Activated CD4-positive, alpha-beta T cell treated with anti-CD3 and anti-CD28 coated beads, Interleukin-2, amount 10 ng/mL, durations not matched to agents 7 days and 5 days (primary cell): ENCODE data around the gene TMEM203. TPM values are rescaled to one million over a fixed set of nuclear protein-coding genes. Genes with fewer than 3 reads are reported as not detected.

ENCODE experiments used
- CTCF ChIA-PET: fragments of 350-600 bp; sonication (Branson Sonifier 250); formaldehyde crosslinking; loops from one replicate; lab custom pipeline; 2021; ENCODE audit warnings: antibody characterized with exemption; lab: Charles Lee
- POLR2A ChIA-PET: fragments of 350-600 bp; sonication (Branson Sonifier 250); formaldehyde crosslinking; loops from one replicate; lab custom pipeline; 2021; ENCODE audit warnings: antibody characterized with exemption; lab: Charles Lee
- DNase-seq: peaks from one replicate; pipeline ENCODE4 v3.0.0-alpha.2; 2020
- H3K27ac Mint-ChIP-seq: one replicate; pipeline ENCODE4 v1.8.0; 2021; ENCODE audit warnings: mild to moderate bottlenecking, moderate library complexity, mixed read lengths
- H3K27me3 Mint-ChIP-seq: one replicate; pipeline ENCODE4 v1.8.0; 2021; ENCODE audit warnings: mixed read lengths
- H3K36me3 Mint-ChIP-seq: one replicate; pipeline ENCODE4 v1.8.0; 2021; ENCODE audit warnings: low read depth, mixed read lengths
- H3K4me1 Mint-ChIP-seq: one replicate; pipeline ENCODE4 v1.8.0; 2021; ENCODE audit warnings: mixed read lengths
- H3K4me3 Mint-ChIP-seq: one replicate; pipeline ENCODE4 v1.8.0; 2021; ENCODE audit warnings: mild to moderate bottlenecking, moderate library complexity, mixed read lengths
- H3K9me3 Mint-ChIP-seq: one replicate; pipeline ENCODE4 v1.8.0; 2021; ENCODE audit warnings: mixed read lengths
- total RNA-seq, 2 experiments: library from RNA; stranded (reverse); gene quantifications; one replicate each; pipeline ENCODE4 v1.2.3, GENCODE V29; 2021

The TMEM203 gene
- total RNA-seq, 2 experiments from 2014 or later: 28.5 to 34.0 TPM

GRCh38 chr9:137172901-137173795 lies 32.3 kb downstream of the TMEM203 start:
- Mint-ChIP-seq H3K27ac (no peak overlapping the region), H3K36me3 (no peaks in the 10 kb centered on the region), H3K9me3 (no peaks in the 10 kb centered on the region), H3K4me3 (no peak overlapping the region), H3K27me3 (peaks cover 27% of the 10 kb centered on the region), H3K4me1 (no peaks in the 10 kb centered on the region)
- ChIA-PET CTCF (interaction anchor here (1.3 kb wide), 1 partner anchor 44 kb away, joined by 3 read pairs; no protein-coding TSS in a partner anchor), POLR2A (no interaction called here)
- DNase-seq: no peak

DNA sequence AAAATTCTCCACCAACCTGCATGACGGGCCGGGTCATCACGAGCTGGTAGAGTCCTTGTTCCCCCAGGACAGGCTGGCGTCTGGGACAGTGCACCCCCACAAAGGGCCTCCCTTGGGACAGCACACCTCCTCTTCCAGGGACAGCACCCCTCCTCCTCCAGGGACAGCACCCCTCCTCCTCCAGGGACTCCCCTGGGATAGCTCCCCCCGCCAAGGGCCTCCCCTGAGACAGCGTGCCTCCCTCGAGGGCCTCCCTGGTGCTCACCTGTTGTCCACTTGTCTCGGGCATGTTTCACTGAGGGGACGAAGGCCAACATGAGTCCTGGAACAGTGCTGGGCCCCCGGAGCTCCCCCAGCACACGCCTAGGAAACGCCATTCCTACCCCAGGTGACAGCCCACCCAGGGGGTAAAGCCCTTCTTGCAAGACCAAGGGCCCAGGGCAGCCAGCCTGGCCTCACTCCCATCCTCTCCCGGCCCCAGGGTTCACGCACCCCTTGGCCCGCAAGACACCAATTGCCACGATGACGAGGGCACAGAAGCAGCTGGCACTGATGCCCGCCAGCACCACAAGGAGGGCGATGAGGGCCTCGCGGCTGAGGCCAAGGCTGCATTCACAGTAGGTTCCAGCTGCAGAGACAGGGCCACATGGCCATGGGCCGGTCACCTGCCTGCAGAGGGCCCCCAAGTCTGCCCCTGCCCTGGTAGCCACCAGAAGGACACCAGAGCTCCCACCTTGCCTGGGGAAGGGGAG lies 34.1 kb downstream of the TMEM203 start:
- CTCF ChIA-PET: interaction anchor here (0.6 to 2.1 kb wide), 3 partner anchors 17 to 75 kb away, joined by 3 to 6 read pairs (median 3); partner anchors contain the start of genes ANAPC2 and SSNA1

DNA sequence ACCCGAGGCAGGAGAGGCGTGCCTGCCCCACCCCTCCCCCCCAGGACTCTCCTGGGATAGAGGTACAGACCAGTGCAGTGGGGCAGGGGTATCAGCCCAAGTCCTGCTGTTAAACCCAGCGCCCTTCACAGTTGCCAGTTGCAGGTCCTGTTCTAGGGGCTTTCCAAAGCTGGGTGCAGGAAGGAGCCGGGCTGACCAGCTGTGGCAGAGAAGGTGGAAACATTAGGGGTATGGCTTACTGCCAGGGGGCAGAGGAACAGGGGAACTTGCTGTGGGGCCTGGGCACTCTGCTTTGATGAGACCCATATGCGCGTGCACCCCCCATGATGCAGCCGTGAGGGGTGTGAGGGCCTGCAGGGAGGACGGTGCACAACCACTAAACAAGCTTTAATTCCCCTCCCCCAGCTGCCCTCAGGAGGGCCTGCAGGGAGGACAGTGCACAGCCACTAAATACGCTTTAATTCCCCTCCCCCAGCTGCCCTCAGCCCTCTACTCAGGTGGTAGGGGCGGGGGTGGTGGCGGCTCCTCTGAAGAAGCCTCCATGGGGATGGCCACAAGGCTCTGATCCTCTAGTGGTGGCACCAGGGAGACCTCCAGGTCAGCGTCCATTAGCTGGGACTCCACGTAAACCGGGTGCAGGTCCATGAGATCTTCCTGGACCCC lies 34.8 kb downstream of the TMEM203 start:
- CTCF ChIA-PET: interaction anchor here (1.0 to 2.1 kb wide), 2 partner anchors 18 to 51 kb away, joined by 3 to 6 read pairs; partner anchors contain the start of genes ANAPC2 and SSNA1

More for the DNA sequence above, 34.1 kb downstream of the TMEM203 start:
- Mint-ChIP-seq H3K36me3 (no peaks in the 10 kb centered on the region), H3K4me1 (no peaks in the 10 kb centered on the region), H3K27me3 (peaks cover 33% of the 10 kb centered on the region), H3K4me3 (no peak overlapping the region), H3K9me3 (no peaks in the 10 kb centered on the region), H3K27ac (no peak overlapping the region)
- no peak for DNase-seq
- POLR2A ChIA-PET: no interaction called here

GRCh38 chr9:137169896-137170358 lies 35.5 kb downstream of the TMEM203 start, which contains the start of gene LRRC26:
Gene LRRC26 (minus strand): TSS chr9:137170051. CDS start chr9:137169943, 108 bp downstream.
- peaks cover 35% of the 10 kb centered on the region for H3K27me3 Mint-ChIP-seq
- DNase-seq: no peak
- H3K9me3 Mint-ChIP-seq: no peaks in the 10 kb centered on the region
- ChIA-PET POLR2A (no interaction called here), CTCF (interaction anchor here (1.3 kb wide), 1 partner anchor 67 kb away, joined by 5 read pairs; no protein-coding TSS in a partner anchor)
- H3K4me1 Mint-ChIP-seq: no peaks in the 10 kb centered on the region
- no peaks in the 10 kb centered on the region for H3K36me3 Mint-ChIP-seq
- H3K4me3 Mint-ChIP-seq: peak within 1 kb of the TSS; percentile 36
- H3K27ac Mint-ChIP-seq: no peak within 1 kb of the TSS

More for the DNA sequence above, 34.8 kb downstream of the TMEM203 start:
- no peak overlapping the region for H3K27ac Mint-ChIP-seq
- no peak overlapping the region for H3K4me3 Mint-ChIP-seq
- no peak for DNase-seq
- no peaks in the 10 kb centered on the region for H3K9me3 Mint-ChIP-seq
- H3K4me1 Mint-ChIP-seq: no peaks in the 10 kb centered on the region
- no peaks in the 10 kb centered on the region for H3K36me3 Mint-ChIP-seq
- H3K27me3 Mint-ChIP-seq: peaks cover 35% of the 10 kb centered on the region
- POLR2A ChIA-PET: no interaction called here

DNA sequence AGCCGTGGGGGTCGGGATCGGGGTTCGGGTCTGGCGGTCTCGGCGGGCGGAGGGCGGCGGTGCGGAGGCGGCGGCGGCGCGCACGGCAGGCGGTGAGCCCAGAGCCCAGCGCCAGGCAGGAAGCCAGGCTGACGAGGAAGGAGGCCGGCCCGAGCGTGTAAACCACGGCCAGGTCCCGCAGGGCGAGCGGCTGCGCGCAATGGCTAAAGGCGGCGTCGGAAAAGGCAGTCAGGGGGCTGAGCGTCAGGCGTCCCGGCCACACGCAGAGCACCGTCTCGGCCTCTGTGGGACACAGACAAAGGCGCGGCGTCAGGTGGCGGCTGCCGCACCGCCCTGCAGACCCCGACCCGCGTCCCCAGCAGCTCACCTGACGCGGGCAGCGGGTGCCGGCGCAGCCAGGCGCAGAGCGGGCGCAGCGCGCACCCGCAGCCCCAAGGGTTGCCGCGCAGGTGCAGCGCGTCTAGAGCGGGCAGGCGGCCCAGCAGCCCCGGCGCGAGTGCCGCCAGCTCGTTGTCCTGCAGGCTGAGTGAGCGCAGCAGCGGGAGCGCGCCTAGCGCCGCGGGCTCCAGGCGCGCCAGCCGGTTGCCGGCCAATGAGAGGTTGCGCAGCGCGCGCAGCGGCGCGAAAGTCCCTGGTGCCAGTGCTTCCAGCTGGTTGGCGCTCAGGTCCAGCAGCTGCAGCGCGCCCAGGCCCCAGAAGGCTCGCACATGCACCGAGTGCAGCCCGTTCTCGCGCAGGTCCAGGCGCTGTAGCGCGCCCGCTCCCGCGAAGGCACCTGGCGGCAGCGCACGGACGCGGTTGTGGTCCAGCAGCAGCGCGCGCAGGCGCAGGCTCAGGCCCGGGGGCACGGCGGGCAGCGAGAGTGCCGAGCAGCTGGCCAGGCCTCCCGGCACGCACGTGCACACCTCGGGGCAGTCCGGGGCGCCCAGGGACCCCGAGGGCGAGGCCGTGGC lies 36.3 kb downstream of the TMEM203 start:
- peaks cover 35% of the 10 kb centered on the region for H3K27me3 Mint-ChIP-seq
- H3K27ac Mint-ChIP-seq: no peak overlapping the region
- H3K36me3 Mint-ChIP-seq: no peaks in the 10 kb centered on the region
- no peaks in the 10 kb centered on the region for H3K4me1 Mint-ChIP-seq
- ChIA-PET POLR2A (no interaction called here), CTCF (interaction anchor here (1.3 kb wide), 1 partner anchor 67 kb away, joined by 5 read pairs; no protein-coding TSS in a partner anchor)
- no peaks in the 10 kb centered on the region for H3K9me3 Mint-ChIP-seq
- no peak for DNase-seq
- peak overlapping the region; percentile 36 for H3K4me3 Mint-ChIP-seq

DNA sequence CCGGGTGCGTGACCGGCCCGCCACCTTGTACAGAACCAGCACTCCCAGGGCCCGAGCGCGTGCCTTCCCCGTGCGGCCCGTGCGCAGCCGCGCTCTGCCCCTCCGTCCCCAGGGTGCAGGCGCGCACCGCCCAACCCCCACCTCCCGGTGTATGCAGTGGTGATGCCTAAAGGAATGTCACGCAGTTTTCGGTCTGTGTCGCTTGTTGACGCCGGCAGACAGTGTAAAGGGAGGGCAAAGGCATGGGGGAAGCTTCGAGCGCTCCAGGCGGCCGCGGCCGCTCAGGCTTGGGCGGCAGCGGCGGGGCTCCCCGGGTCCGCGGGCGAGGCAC lies 36.9 kb downstream of the TMEM203 start:
- H3K36me3 Mint-ChIP-seq: no peaks in the 10 kb centered on the region
- H3K4me1 Mint-ChIP-seq: no peaks in the 10 kb centered on the region
- POLR2A ChIA-PET: no interaction called here
- H3K27me3 Mint-ChIP-seq: peaks cover 35% of the 10 kb centered on the region
- no peak overlapping the region for H3K4me3 Mint-ChIP-seq
- DNase-seq: no peak
- no peak overlapping the region for H3K27ac Mint-ChIP-seq
- CTCF ChIA-PET: interaction anchor here (1.2 kb wide), 1 partner anchor 133 kb away, joined by 3 read pairs; no protein-coding TSS in a partner anchor
- H3K9me3 Mint-ChIP-seq: no peaks in the 10 kb centered on the region

DNA sequence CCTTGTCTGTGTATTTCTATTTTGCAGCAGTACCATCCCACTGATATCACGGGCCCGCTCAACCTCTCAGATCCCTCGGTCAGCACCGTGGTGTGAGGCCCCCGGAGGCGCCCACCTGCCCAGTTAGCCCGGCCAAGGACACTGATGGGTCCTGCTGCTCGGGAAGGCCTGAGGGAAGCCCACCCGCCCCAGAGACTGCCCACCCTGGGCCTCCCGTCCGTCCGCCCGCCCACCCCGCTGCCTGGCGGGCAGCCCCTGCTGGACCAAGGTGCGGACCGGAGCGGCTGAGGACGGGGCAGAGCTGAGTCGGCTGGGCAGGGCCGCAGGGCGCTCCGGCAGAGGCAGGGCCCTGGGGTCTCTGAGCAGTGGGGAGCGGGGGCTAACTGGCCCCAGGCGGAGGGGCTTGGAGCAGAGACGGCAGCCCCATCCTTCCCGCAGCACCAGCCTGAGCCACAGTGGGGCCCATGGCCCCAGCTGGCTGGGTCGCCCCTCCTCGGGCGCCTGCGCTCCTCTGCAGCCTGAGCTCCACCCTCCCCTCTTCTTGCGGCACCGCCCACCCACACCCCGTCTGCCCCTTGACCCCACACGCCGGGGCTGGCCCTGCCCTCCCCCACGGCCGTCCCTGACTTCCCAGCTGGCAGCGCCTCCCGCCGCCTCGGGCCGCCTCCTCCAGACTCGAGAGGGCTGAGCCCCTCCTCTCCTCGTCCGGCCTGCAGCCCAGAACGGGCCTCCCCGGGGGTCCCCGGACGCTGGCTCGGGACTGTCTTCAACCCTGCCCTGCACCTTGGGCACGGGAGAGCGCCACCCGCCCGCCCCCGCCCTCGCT lies 37.5 kb downstream of the TMEM203 start:
- peaks cover 32% of the 10 kb centered on the region for H3K27me3 Mint-ChIP-seq
- no peaks in the 10 kb centered on the region for H3K4me1 Mint-ChIP-seq
- no peak overlapping the region for H3K4me3 Mint-ChIP-seq
- H3K27ac Mint-ChIP-seq: no peak overlapping the region
- CTCF ChIA-PET: interaction anchor here (1.2 kb wide), 1 partner anchor 133 kb away, joined by 3 read pairs; no protein-coding TSS in a partner anchor
- H3K9me3 Mint-ChIP-seq: no peaks in the 10 kb centered on the region
- POLR2A ChIA-PET: no interaction called here
- no peak for DNase-seq
- no peaks in the 10 kb centered on the region for H3K36me3 Mint-ChIP-seq

- H3K27me3 Mint-ChIP-seq: peaks cover 35% of the 10 kb centered on the region
- no peaks in the 10 kb centered on the region for H3K36me3 Mint-ChIP-seq
- DNase-seq: no peak
- no peaks in the 10 kb centered on the region for H3K9me3 Mint-ChIP-seq
- H3K4me1 Mint-ChIP-seq: no peaks in the 10 kb centered on the region
- H3K4me3 Mint-ChIP-seq: no peak overlapping the region
- ChIA-PET POLR2A (no interaction called here), CTCF (interaction anchor here (1.2 kb wide), 1 partner anchor 132 kb away, joined by 3 read pairs; no protein-coding TSS in a partner anchor)
- H3K27ac Mint-ChIP-seq: no peak overlapping the region
Measured at GRCh38 chr9:137167277-137167746, 38.1 kb downstream of the TMEM203 start.

GRCh38 chr9:137166380-137167229 lies 38.8 kb downstream of the TMEM203 start:
- H3K4me3 Mint-ChIP-seq: no peak overlapping the region
- no peak overlapping the region for H3K27ac Mint-ChIP-seq
- DNase-seq: no peak
- no peaks in the 10 kb centered on the region for H3K36me3 Mint-ChIP-seq
- peaks cover 32% of the 10 kb centered on the region for H3K27me3 Mint-ChIP-seq
- ChIA-PET CTCF (no interaction called here), POLR2A (no interaction called here)
- H3K9me3 Mint-ChIP-seq: no peaks in the 10 kb centered on the region
- H3K4me1 Mint-ChIP-seq: no peaks in the 10 kb centered on the region

GRCh38 chr9:137165250-137165836 lies 40.1 kb downstream of the TMEM203 start:
- Mint-ChIP-seq H3K36me3 (no peaks in the 10 kb centered on the region), H3K4me1 (no peaks in the 10 kb centered on the region), H3K27ac (no peak overlapping the region), H3K9me3 (no peaks in the 10 kb centered on the region), H3K27me3 (peaks cover 25% of the 10 kb centered on the region), H3K4me3 (no peak overlapping the region)
- no peak for DNase-seq
- ChIA-PET CTCF (no interaction called here), POLR2A (no interaction called here)
